Activated CD8-positive, alpha-beta memory T cell treated with anti-CD3 and anti-CD28 coated beads, Interleukin-2, amount 50 U/mL, for 4 hours (primary cell): ENCODE measurements around the gene ME1.
A peak's percentile ranks its signal among the peaks of the same experiment; 100 is the strongest.
"Not testable (repeated sequence)": the region's sequence is repeated elsewhere in the genome, so short reads cannot be mapped to it uniquely, and the experiment has no call there.

Experiments used
- DNase-seq: peaks from one replicate; pipeline ENCODE4 v3.0.0-alpha.2; 2020

ME1 gene

DNA sequence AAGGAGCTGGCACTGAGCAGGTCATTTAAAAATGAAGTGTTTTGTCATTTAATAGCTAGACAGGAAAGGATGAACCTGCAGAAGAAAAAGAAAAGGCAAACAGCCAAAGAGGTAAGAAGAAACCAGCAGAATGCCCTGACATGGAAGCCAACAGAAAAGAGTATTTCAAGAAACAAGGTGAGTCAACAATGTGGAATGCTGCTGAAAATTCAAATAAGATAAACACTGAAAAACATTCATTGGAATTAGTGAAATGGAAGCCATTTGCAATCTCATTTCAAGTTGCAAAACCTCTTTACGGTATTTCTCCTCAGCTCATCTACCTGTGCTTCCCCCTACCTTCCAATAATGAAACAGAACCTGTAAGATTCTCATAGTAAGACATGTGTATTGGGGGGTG, 178.1 kb downstream of the ME1 start:
- DNase-seq: no peak

DNA sequence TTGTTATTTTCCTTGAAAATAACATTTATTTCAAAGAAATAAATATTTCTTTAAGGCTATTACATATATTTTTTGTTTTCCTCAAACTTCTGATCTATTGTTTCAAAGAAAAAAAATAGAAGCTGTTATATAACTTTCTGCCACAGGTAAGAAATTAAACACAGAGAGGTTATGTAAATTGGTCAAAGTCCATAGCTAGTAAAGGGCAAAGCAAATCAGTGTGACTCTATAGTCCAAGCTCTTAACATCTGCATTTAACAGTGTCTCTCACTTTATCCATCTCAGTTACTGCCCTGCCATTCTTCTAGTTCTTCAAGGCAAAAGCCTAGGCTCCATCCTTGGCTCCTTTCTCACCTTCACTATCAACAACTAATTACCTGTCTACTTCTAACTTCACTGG, 180.6 kb downstream of the ME1 start:
- no peak for DNase-seq

DNA sequence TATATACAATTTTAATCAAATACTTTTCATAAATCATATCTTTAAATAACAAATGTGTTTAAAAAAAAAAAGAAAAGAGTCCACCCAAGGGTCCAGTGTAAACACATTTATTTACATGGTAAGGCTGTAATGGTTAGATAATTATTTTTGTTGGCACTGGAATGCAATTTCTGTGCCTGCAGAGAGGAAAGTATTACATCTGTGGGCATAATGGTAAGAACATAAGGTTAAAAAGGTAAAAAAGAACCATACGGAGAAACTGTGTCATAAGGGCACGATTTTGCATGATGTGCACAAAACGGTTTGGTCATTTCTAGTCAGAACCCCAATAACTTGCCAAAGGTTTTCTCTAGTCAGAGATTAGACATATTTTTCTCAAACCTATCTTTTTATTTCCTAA, 183.4 kb downstream of the ME1 start:
- DNase-seq: no peak

- no peak for DNase-seq
These were observed 199.7 kb downstream of the ME1 start for GRCh38 chr6:83231146-83231545.

- no peak for DNase-seq
These were observed 204.3 kb downstream of the ME1 start for GRCh38 chr6:83226517-83226916.

DNA sequence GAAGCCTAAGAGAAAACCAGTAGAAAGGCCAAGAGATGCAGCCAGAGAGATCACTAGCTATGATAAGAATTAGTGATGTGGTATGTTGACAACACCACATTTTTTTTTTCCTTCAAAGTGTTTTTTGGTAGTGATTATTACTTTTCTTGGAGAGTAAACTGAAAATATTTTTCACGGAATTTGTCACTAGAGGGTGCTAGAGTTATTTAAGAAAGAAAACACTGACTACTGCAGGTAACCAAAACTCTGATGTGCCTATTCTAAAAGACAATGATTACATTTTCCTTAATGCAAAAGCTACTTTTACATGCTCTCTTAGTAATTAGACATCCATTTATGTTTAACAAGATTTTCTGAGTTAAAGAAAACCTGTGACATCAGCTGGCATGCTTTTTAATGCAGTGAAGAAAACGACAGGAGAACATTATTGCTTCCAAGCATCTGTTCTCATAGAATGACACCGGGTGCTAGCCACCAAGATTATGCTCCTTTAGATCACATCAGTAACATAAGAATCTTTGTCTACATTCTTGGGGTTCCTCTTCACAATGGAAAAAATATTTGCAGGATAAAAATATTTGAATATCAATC, 208.9 kb downstream of the ME1 start:
- no peak for DNase-seq

- no peak for DNase-seq
These were observed 209.6 kb downstream of the ME1 start for GRCh38 chr6:83221276-83221675.

DNA sequence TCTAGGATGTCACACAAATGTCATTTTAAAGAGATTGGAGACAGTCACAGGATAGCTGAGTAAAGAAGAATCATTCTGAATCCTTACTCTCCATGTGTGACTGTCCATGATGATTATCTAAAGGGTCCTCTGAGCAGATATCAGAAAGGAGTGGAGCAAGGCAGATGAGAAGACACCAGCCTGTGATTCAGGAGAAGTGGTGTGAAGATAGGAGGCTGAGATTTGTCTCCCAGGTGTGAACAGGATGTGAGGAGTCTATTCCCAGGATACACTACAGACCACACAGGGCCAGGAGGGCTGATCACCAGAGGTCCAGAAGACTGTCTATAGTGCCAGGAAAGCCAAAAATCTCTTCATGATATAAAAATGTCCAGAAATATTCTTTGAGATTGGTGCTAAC, 210.7 kb downstream of the ME1 start:
- no peak for DNase-seq

DNA sequence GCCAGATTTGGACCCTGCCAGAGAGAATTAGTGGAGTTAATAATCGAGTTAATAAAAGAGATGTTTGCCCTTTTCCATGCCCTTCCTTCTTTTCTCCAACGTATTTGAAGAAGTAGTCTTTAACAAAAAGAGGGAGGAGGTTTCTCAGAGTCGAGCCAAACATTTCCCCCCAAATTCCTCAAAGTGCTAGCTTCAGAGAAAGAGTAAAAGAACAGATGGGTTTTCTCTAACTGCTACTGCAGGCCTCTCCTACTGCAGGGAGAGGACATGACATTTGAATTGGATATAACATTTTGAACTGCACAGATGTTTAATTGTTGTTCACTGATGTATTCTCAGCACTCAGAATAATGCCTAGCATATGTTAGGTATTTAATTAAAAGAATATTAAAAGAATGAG, 212.2 kb downstream of the ME1 start:
- DNase-seq: no peak

DNA sequence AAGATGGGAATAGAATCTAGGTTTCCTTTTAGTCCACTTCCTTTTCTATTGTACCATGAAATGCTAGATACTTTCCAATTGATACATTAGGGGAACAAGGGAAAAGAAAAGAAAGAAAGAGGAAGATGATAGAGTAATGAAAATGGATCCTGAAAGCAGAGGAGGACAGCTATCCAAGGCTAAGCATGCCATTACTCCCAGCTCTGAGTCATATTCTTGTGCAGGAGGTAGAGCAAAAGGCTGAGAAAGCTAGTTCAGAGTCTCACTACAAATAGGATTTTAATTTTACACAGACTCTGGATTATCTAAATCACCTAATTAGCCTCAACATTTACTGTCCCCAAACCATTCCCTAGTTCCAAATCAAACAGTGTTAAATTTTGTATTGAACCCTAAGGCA, 214.0 kb downstream of the ME1 start:
- no peak for DNase-seq

DNA sequence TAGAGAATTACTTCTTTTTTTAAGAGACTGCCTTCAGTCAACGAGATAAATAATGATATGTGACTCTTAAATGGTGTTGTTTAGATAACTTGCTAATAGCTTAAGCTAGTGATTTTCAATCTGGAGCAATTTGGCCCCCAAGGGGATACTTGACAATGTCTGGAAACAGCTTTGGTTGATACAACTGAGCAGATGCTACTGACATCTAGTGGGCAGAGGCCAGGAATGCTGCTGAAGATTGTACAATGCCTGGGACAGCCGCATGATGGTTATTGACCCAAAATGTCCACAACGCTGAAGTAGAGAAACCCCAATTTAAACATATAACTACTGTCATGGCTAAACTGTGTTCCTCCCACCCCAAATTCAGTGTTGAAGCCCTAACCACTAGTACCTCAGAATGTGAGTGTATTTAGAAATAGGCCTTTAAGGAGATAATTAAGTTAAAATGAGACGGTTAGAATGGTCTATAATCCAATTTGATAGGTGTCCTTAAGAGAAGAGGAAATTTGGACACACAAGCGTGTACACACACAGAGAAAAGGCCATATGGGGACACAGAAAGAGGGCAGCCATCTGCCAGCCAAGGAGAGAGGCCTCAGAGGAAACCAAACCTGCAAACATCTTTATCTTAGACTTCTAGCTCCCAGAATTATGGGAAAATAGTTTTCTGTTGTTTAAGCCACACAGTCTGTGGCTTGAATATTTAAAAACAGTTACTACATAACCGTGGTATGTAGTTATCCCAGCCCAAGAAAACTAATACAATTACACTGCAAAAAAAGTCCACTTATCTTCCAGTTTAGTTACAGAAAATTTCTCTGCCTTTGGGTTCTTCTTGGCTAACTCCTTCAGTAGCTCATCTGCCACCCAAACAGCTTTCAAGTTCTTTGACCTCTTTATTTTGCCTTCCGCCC, 215.5 kb downstream of the ME1 start:
- peak; percentile 44 for DNase-seq

DNA sequence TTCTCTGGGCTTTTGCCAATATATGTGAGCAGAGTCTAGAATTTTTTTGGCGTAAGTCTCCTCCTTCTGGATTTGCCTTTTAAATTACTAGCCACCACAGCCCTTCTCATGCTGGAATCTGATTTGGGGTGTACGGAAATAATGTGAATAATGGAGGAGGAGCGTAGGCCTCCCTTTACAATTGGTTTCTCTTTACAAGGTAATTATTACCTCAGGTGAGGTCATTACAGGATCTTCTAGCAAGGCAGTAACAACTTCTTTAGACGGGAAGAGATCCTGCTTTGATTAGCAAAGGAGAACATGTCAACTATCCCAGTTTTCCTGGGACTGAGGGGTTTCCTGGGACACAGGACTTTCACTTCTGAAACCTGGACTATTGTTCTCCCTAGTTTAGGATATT, 228.8 kb downstream of the ME1 start:
- no peak for DNase-seq

DNA sequence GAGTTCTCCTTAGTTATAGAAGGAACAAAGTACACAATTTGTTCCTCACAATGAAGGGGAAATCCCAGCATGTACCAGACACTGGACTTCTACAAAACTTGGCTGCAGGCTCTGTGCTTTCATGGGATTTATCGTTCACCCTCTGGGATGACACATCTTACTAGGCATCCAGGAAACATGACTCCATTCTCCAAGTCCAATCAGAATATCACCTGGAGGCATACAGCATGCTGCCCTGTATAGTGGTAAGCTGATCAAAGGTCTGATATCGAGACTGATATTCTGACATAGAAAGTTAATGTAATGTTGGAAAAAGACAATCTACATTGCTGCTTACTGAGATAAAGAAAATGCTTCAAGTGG, 231.0 kb downstream of the ME1 start:
- no peak for DNase-seq

GRCh38 chr6:83199173-83199862, 231.5 kb downstream of the ME1 start:
- DNase-seq: no peak

DNA sequence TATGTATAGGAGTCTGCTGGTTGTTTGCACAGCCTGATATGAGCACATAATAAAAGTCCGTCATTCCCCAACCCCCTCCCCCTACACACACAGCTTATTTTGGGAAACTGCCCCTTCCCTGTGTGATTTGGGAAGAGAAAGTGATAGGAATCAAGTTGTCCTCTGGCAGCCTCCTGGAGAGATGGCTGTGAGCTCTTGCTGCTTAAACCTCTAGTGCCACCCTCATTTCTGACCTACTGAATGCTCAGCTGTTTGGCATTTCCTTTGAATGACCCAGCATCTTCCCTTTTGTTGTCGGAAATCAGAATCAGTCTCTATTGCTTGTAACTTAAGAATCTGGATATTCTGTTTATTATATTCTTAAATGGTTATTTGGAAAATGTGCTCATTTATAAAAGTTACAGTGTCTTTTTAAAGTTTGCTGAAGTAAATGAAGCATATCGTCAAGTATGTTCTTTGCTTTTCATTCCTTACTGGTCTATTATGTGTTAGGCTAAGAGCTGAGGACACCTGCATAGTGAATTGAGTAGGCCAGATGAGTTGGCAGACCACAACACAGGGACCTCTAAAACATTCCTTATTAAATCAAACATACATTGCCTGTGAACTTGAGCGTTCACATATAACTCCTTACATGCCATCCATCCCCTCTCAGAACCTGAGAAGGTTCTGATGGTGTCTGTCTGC, 232.2 kb downstream of the ME1 start:
- no peak for DNase-seq

DNA sequence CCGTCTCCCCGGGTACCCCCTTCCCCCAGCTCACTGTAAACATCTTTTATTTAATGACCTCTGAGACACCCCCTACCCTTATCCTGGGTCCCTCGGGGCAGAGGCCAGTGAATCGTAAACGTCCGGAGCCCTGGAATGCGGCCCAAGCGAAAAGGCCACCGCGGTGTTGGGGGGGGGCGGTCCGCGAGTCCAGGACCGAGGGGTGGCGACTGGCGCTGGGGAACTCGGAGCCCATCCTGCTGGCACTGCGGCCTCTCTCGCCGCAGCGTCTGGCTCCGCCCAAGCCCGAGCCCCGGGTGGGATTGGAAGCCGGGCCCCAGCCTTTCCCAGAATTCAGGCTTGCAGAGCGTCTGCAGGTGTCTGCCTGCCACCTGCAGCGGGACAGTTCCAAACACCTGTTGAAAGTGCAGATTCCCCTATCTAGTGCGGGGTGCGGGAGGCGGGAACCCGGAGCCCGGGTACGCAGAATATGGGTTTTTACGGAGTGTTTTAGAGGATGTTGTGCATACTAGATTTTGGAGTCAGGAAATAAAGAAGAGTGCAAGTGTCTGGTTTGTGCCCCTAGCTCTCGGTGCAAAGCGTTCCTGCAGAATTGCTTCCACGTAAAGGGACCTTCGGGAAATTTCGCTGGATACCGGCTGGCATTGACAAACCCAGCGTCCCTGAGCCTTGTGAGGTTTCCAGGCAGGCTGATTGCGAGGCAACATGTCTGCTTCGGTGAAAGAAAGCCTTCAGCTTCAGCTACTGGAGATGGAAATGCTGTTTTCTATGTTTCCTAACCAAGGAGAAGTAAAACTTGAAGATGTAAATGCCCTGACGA, 236.9 kb downstream of the ME1 start:
- DNase-seq: peak; percentile 16

DNA sequence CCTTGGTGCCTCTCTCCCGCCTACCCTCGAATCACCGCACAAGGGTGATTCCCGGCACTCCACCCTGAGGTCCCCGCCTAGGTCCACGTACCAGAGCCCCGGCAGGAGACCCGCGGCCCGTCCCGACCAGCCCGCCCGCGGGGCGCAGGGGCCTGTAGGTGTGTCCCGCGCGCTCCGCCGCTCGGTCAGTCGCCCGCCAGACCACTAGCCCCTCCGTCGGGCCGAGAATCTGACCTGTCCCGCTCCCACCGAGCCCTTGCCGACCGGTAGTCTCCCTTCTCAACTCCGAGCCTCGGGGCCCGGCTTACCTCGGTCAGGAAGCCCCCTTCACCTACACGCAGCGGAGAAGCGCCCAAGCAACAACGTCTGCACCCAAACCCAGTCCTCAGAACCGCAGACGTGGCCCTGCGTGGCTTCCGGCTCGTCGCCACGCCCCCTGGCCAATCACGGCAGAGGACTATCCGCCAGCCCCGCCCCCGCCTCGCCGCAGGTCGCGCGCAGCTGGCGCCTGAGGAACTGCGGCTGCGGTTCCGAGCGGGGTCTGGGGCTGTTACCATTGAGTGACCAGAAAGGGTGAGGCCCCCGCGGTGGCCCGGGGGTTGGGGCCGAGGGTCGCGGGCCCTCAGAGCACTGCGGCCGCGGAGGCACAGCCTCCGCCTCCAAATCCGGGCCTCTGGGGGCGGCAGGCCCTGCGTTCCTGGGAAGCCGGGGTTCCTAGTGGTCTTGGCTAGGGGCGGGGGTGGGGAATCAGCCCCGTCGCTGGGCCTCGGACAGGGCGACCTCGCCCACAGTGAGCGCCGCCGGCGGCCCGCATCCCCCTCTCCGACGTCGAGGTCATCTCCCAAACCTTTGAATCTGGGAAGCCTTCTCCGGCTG, 237.7 kb downstream of the ME1 start, which contains the start of the genes PGM3 and RWDD2A:
TSS of gene PGM3 (minus strand) at position 395 of the 876 bp plus-strand sequence. CDS start 2,253 bp downstream, outside the sequence.
TSS of gene RWDD2A (plus strand) at position 487 of the 876 bp plus-strand sequence. CDS start 1,095 bp downstream, outside the sequence.
- DNase-seq: peak; percentile 92

DNA sequence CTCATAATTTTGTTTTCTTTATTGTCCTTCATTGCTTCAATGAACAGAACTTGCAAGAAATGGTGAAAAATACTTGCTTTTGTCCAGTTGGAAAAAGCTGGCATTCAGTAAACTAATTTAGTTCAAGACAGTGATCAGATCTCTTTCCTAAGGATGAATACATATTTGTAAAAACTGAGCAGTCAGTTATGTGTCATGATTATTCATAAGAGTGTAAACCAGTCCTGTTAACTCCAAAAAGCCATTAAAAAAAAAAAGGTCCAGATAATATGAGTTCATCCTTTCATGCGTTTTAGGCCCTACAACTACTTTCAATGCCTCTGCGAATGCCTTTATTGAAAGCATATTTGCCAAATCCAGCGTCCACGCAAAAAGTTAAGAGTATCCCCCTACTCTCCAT, 238.4 kb downstream of the ME1 start:
- no peak for DNase-seq

DNA sequence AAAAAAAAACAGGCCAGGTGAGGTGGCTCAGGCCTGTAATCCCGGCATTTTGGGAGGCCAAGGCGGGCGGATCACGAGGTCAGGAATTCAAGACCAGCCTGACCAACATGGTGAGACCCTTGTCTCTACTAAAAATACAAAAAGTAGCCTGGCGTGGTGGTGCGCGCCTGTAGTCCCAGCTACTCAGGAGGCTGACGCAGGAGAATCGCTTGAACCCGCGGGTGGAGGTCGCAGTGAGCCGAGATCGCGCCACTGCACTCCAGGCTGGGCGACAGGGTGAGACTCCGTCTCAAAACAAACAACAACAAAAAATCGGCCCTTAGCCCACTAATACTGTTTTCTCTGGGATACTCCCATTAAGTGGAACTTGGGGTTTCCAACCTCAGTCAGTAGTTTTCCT, 238.9 kb downstream of the ME1 start:
- DNase-seq: not testable (repeated sequence)

DNA sequence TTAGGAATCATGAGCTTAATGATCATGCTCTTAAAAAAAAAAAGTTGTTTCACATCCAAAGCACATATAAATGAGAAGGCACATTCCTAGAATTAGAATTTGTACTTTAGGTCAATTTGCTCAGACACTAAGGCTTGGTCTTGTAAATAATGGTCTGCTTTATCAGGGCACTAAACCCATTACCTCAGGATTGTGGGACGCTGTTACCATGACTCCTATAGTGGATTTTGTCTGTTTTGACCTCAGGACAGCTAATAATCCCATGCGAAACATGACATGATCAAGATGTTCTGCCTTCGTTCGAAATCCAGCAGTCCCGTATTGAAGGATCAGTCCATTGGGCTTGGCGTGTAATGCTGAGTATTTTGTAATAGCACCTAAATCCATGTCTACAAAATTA, 240.2 kb downstream of the ME1 start:
- no peak for DNase-seq

- DNase-seq: no peak
These were observed 242.3 kb downstream of the ME1 start for GRCh38 chr6:83188501-83188900.
